Muscle layer of colon (tissue), 2 donors: ENCODE measurements around the gene EFNA2.

Experiments
- H3K27ac ChIP-seq: one replicate; pipeline ENCODE4 v1.7.0; 2013; ENCODE audit warnings: low read depth, mild to moderate bottlenecking, low read length, moderate library complexity
- H3K27me3 ChIP-seq, 2 donors: one replicate each; pipeline ENCODE4 v1.7.0; 2013; ENCODE audit warnings: low read length in 2 of 2, mild to moderate bottlenecking in 2 of 2; ENCODE audit not compliant: insufficient read depth in 2 of 2, control insufficient read depth in 1 of 2
- H3K36me3 ChIP-seq: one replicate; pipeline ENCODE4 v1.7.0; 2013; ENCODE audit warnings: mild to moderate bottlenecking, low read length; ENCODE audit not compliant: insufficient read depth
- H3K4me1 ChIP-seq: one replicate; pipeline ENCODE4 v1.7.0; 2013; ENCODE audit warnings: mild to moderate bottlenecking, low read length; ENCODE audit not compliant: insufficient read depth
- H3K4me3 ChIP-seq, 2 donors: one replicate each; pipeline ENCODE4 v1.7.0; 2013; ENCODE audit warnings: low read length in 2 of 2, low read depth in 1 of 2, mild to moderate bottlenecking in 1 of 2, moderate library complexity in 1 of 2
- H3K9ac ChIP-seq: one replicate; pipeline ENCODE4 v1.7.0; 2013; ENCODE audit warnings: low read length
- H3K9me3 ChIP-seq: one replicate; pipeline ENCODE4 v1.7.0; 2013; ENCODE audit warnings: mild to moderate bottlenecking, low read length
- donor health status: abdominal sarcoma.
- donor health status: Adenocarcinoma of cecum.

The EFNA2 gene

GRCh38 chr19:1284293-1284978 is 1.2 kb upstream of the EFNA2 start:
- no peaks in the 10 kb centered on the region for H3K9me3 ChIP-seq
- peaks cover 9 to 61% of the 10 kb centered on the region in 2 donors for H3K27me3 ChIP-seq
- no peak overlapping the region for H3K4me3 ChIP-seq
- H3K9ac ChIP-seq, result no peak overlapping the region
- H3K27ac ChIP-seq, result no peak overlapping the region
- no peaks in the 10 kb centered on the region for H3K4me1 ChIP-seq
- H3K36me3 ChIP-seq, result peaks cover 2% of the 10 kb centered on the region

DNA sequence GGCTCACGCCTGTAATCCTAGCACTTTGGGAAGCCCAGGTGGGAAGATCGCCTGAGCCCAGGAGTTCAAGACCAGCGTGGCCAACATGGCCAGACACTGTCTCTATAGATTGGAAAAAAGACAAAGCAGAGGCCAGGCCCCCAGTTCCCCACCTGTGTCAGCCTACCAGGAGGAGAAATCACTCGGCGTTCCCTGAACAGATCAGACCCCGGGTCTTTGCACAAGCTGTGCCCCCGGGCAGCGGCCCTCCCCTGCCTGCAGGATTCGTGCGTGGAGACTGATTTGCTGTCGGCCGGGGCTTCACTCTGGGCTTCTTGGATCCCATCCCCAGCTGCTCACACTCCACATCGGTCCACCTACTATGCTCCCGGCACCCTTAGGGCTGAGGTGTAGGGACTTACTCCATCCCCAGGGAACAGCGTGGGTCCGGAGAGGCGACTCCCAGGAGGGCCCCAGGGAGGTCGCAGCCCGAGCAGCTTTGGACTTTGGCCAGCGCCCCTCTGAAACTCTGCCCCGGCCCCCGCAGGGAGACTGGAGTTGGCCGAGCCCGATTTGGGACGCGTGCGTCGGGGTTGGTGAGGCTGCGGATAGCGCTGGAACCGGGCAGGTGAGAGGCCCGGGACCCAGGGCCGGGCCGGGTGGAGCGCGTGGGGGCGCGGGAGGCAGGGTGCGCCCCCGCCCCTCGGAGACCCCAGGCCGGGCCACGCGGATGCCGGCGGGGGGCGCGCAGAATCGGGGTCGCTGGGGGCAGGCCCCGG is 515 bp upstream of the EFNA2 start:
- Histone ChIP-seq H3K9ac (no peak overlapping the region), H3K27me3 (peaks cover 9 to 61% of the 10 kb centered on the region in 2 donors), H3K4me1 (no peaks in the 10 kb centered on the region), H3K4me3 (no peak overlapping the region), H3K27ac (no peak overlapping the region), H3K36me3 (no peaks in the 10 kb centered on the region), H3K9me3 (no peaks in the 10 kb centered on the region)

- Histone ChIP-seq H3K4me1 (no peaks in the 10 kb centered on the region), H3K36me3 (no peaks in the 10 kb centered on the region), H3K9me3 (no peaks in the 10 kb centered on the region), H3K27ac (no peak overlapping the region), H3K4me3 (no peak overlapping the region), H3K9ac (no peak overlapping the region), H3K27me3 (peaks cover 9 to 70% of the 10 kb centered on the region in 2 donors)
These were observed 1.0 kb downstream of the EFNA2 start for GRCh38 chr19:1286487-1287353.

GRCh38 chr19:1287354-1288225 is 1.9 kb downstream of the EFNA2 start:
- no peak overlapping the region for H3K27ac ChIP-seq
- H3K36me3 ChIP-seq, result no peaks in the 10 kb centered on the region
- no peaks in the 10 kb centered on the region for H3K9me3 ChIP-seq
- H3K9ac ChIP-seq, result no peak overlapping the region
- H3K4me1 ChIP-seq, result no peaks in the 10 kb centered on the region
- no peak overlapping the region for H3K4me3 ChIP-seq
- peaks cover 9 to 77% of the 10 kb centered on the region in 2 donors for H3K27me3 ChIP-seq

DNA sequence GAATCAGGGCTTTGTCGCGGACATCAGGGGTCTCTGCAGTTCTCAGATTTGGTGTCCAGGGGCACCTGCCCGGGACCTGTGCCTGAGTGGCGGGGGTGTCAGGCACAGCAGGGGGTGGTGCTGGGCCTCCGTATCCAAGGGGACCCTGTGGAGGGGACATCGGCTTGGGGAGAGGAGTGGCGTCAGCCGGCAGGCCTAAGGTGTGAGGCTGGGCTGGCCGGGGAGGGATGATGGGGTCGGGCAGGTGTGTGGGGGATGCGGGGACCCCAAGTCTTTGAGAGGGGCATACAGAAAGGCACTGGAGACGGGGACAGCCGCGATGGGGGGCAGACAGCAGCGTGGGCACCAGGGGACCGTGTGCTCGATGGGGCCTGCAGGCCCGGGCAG is 2.5 kb downstream of the EFNA2 start:
- Histone ChIP-seq H3K9me3 (no peaks in the 10 kb centered on the region), H3K4me3 (no peak overlapping the region), H3K36me3 (no peaks in the 10 kb centered on the region), H3K9ac (no peak overlapping the region), H3K4me1 (no peaks in the 10 kb centered on the region), H3K27ac (no peak overlapping the region), H3K27me3 (peaks cover 9 to 71% of the 10 kb centered on the region in 2 donors)

- peaks cover 9 to 71% of the 10 kb centered on the region in 2 donors for H3K27me3 ChIP-seq
These were observed 3.4 kb downstream of the EFNA2 start for GRCh38 chr19:1288833-1289685.

GRCh38 chr19:1289686-1290025 is 4.0 kb downstream of the EFNA2 start:
- Histone ChIP-seq H3K36me3 (no peaks in the 10 kb centered on the region), H3K27me3 (peaks cover 9 to 71% of the 10 kb centered on the region in 2 donors), H3K4me3 (no peak overlapping the region), H3K9me3 (no peaks in the 10 kb centered on the region), H3K9ac (no peak overlapping the region), H3K4me1 (no peaks in the 10 kb centered on the region), H3K27ac (no peak overlapping the region)

More at GRCh38 chr19:1288833-1289685, 3.4 kb downstream of the EFNA2 start:
- Histone ChIP-seq H3K4me1 (no peaks in the 10 kb centered on the region), H3K9ac (no peak overlapping the region), H3K36me3 (no peaks in the 10 kb centered on the region), H3K9me3 (no peaks in the 10 kb centered on the region), H3K4me3 (no peak overlapping the region), H3K27ac (no peak overlapping the region)

- no peak overlapping the region for H3K9ac ChIP-seq
These were observed 4.6 kb downstream of the EFNA2 start for GRCh38 chr19:1290196-1290702.

GRCh38 chr19:1290703-1291651 is 5.3 kb downstream of the EFNA2 start:
- Histone ChIP-seq H3K4me3 (no peak overlapping the region), H3K27ac (no peak overlapping the region), H3K9me3 (no peaks in the 10 kb centered on the region), H3K36me3 (no peaks in the 10 kb centered on the region), H3K9ac (no peak overlapping the region), H3K27me3 (peaks cover 7 to 72% of the 10 kb centered on the region in 2 donors), H3K4me1 (peaks cover 4% of the 10 kb centered on the region)

More at GRCh38 chr19:1290196-1290702, 4.6 kb downstream of the EFNA2 start:
- no peaks in the 10 kb centered on the region for H3K36me3 ChIP-seq
- peaks cover 8 to 71% of the 10 kb centered on the region in 2 donors for H3K27me3 ChIP-seq
- H3K4me1 ChIP-seq, result peaks cover under 1% of the 10 kb centered on the region
- no peak overlapping the region for H3K27ac ChIP-seq
- H3K9me3 ChIP-seq, result no peaks in the 10 kb centered on the region
- H3K4me3 ChIP-seq, result no peak overlapping the region
